ENCODE results near the gene COBL. TPM values are rescaled to one million over a fixed set of nuclear protein-coding genes. Genes with fewer than 3 reads are reported as not detected.

Gene COBL
- total and polyA plus RNA-seq, 2 of the 4 experiments (the other 2 are of a cell fraction): under 0.01 TPM; not detected in 1

DNA sequence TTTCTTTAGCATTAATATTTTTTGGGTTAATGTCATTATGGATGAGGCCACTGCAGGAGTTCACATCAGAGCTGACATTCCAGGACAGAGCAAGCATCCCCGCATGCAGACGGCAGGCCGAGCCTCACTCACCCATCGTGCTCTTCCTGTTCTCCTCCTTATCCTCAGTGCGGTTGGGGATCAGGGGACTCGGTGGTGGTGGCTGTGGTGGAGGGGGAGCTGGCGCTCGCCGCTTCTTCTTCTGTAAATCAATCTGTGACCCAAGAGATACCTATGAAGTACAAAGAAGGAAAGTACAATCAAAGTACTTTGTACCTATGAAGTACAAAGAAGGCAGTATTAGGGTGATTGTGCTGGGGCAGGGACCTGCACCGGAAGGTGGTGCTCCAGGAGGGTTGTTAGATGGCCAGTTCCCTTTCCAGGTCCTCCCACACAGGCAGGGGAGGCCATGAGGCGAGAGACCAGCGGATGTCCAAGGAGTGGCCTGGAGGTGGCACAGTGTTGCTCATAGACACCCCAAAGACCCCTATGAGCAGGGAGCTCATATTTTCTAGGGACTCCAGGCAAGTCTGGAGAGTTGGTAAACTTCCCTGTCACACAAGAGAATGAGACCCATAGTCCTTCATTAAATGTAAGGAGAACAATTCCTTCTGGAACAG is 231.4 kb downstream of the COBL start:
- ATAC-seq (ENCODE audit: low read depth): no peak
- H4K5ac ChIP-seq (ENCODE audit: low read depth, low read length): no peak overlapping the region
- no peak overlapping the region for H2BK20ac ChIP-seq (ENCODE audit: low read depth, low read length)
- no peak overlapping the region for H4K8ac ChIP-seq (ENCODE audit: low read depth in 2 of 2, low read length in 2 of 2)
- H3K4me2 ChIP-seq (ENCODE audit: low read depth, low read length): no peak overlapping the region
- no peak overlapping the region for H3K23ac ChIP-seq (ENCODE audit: low read depth, low read length)
- peaks cover 14% of the 10 kb centered on the region for H3K27me3 ChIP-seq (ENCODE audit: control insufficient read depth, insufficient read depth, low read length)
- H3K79me1 ChIP-seq (ENCODE audit: low read depth in 1 of 2, low read length in 2 of 2): no peaks in the 10 kb centered on the region
- H2BK15ac ChIP-seq (ENCODE audit: low read depth, low read length): no peak overlapping the region
- no peak for TF ChIP-seq POLR2A (IDR thresholded peaks at IDR 0.05; ENCODE audit: low read depth, low read length)
- no peak for TF ChIP-seq MXI1 (IDR thresholded peaks at IDR 0.05; ENCODE audit: borderline replicate concordance, low read depth, low read length)
- TF ChIP-seq SMC3 (IDR thresholded peaks at IDR 0.05; ENCODE audit: low read depth, low read length): no peak
- TF ChIP-seq MAZ (IDR thresholded peaks at IDR 0.05; ENCODE audit: borderline replicate concordance, low read depth, low read length): no peak
- TF ChIP-seq, protein P1, sequence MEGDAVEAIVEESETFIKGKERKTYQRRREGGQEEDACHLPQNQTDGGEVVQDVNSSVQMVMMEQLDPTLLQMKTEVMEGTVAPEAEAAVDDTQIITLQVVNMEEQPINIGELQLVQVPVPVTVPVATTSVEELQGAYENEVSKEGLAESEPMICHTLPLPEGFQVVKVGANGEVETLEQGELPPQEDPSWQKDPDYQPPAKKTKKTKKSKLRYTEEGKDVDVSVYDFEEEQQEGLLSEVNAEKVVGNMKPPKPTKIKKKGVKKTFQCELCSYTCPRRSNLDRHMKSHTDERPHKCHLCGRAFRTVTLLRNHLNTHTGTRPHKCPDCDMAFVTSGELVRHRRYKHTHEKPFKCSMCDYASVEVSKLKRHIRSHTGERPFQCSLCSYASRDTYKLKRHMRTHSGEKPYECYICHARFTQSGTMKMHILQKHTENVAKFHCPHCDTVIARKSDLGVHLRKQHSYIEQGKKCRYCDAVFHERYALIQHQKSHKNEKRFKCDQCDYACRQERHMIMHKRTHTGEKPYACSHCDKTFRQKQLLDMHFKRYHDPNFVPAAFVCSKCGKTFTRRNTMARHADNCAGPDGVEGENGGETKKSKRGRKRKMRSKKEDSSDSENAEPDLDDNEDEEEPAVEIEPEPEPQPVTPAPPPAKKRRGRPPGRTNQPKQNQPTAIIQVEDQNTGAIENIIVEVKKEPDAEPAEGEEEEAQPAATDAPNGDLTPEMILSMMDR (conservative IDR thresholded peaks at IDR 0.05; ENCODE audit: low read depth, low read length): no peak
- TF ChIP-seq CEBPB (IDR thresholded peaks at IDR 0.05; ENCODE audit: low read depth, low read length): no peak
- TF ChIP-seq, protein P2, sequence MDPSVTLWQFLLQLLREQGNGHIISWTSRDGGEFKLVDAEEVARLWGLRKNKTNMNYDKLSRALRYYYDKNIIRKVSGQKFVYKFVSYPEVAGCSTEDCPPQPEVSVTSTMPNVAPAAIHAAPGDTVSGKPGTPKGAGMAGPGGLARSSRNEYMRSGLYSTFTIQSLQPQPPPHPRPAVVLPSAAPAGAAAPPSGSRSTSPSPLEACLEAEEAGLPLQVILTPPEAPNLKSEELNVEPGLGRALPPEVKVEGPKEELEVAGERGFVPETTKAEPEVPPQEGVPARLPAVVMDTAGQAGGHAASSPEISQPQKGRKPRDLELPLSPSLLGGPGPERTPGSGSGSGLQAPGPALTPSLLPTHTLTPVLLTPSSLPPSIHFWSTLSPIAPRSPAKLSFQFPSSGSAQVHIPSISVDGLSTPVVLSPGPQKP (IDR thresholded peaks at IDR 0.05; ENCODE audit: borderline replicate concordance, low read depth, low read length): no peak
- no peak for TF ChIP-seq CHD1 (IDR thresholded peaks at IDR 0.05; ENCODE audit: low read depth, low read length)
- TF ChIP-seq RAD21 (IDR thresholded peaks at IDR 0.05; ENCODE audit: low read length): no peak
- TF ChIP-seq RCOR1 (IDR thresholded peaks at IDR 0.05; ENCODE audit: insufficient replicate concordance, low read length): no peak
- no peak for TF ChIP-seq NFE2L2 (IDR thresholded peaks at IDR 0.05; ENCODE audit: low read depth, low read length)
- no peak for TF ChIP-seq RFX5 (IDR thresholded peaks at IDR 0.05; ENCODE audit: low read depth, low read length)
- TF ChIP-seq MAFK (IDR thresholded peaks at IDR 0.05; ENCODE audit: low read depth, low read length): no peak
- no peak for TF ChIP-seq BHLHE40 (IDR thresholded peaks at IDR 0.05; ENCODE audit: low read depth, low read length)
- TF ChIP-seq, protein P3, sequence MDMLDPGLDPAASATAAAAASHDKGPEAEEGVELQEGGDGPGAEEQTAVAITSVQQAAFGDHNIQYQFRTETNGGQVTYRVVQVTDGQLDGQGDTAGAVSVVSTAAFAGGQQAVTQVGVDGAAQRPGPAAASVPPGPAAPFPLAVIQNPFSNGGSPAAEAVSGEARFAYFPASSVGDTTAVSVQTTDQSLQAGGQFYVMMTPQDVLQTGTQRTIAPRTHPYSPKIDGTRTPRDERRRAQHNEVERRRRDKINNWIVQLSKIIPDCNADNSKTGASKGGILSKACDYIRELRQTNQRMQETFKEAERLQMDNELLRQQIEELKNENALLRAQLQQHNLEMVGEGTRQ (IDR thresholded peaks at IDR 0.05; ENCODE audit: low read depth, low read length): no peak
- no peak for TF ChIP-seq FOS (IDR thresholded peaks at IDR 0.05; ENCODE audit: low read depth, low read length)
- ChIA-PET CTCF (no interaction called here), POLR2A (ENCODE audit: unreplicated experiment) (no interaction called here)
- H3K27ac ChIP-seq (ENCODE audit: insufficient read depth, low read length): no peak overlapping the region
- no CpG with 5 or more reads among the region's 12 CpGs for WGBS, 2 experiments (ENCODE audit: extremely low coverage in 2 of 2, insufficient read length in 1 of 2)
- no peak overlapping the region for H3K4me3 ChIP-seq (ENCODE audit: insufficient read depth, low read depth, low read length)
- DNase-seq: no peak
- intact Hi-C loops (cut with micrococcal nuclease): no loop called here
- dilution Hi-C loops (cut with HindIII; ENCODE audit: low sequenced_read_pairs, unreplicated experiment): no loop called here
- H3K9me3 ChIP-seq (ENCODE audit: control insufficient read depth, insufficient read depth, low read length): no peaks in the 10 kb centered on the region
- H2AK9ac ChIP-seq (replicated peaks; ENCODE audit: low read depth, low read length, poor library complexity): no peak overlapping the region
- no peak overlapping the region for H3K9ac ChIP-seq (ENCODE audit: low read depth, low read length)
- no TSS peak for BruUV-seq (replicated peaks)
- no peak overlapping the region for H2BK120ac ChIP-seq (ENCODE audit: low read depth, low read length)
- H2BK5ac ChIP-seq (ENCODE audit: low read depth, low read length, poor library complexity, severe bottlenecking): no peak overlapping the region
- no peak overlapping the region for H3K14ac ChIP-seq (replicated peaks; ENCODE audit: low read depth, low read length)
- no peaks in the 10 kb centered on the region for H3K9me1 ChIP-seq (ENCODE audit: insufficient read depth, low read length)
- in situ Hi-C loops (cut with MboI; ENCODE audit: low sequenced_read_pairs): no loop called here
- H3K36me3 ChIP-seq (ENCODE audit: control insufficient read depth, insufficient read depth, low read length): no peaks in the 10 kb centered on the region
- no peak overlapping the region for H2AK5ac ChIP-seq (ENCODE audit: low read depth, low read length)
- H3K56ac ChIP-seq (ENCODE audit: extremely low read depth, insufficient read depth, low read length): no peak overlapping the region
- H3K18ac ChIP-seq (ENCODE audit: low read depth, low read length): no peak overlapping the region
- no peak overlapping the region for H3K4ac ChIP-seq (ENCODE audit: low read depth, low read length)
- no peak overlapping the region for H2AFZ ChIP-seq (replicated peaks; ENCODE audit: low read length, poor library complexity)
- no peaks in the 10 kb centered on the region for H4K20me1 ChIP-seq (ENCODE audit: insufficient read depth, low read length)
- H4K91ac ChIP-seq (ENCODE audit: insufficient read depth, low read depth, low read length): no peak overlapping the region
- no peaks in the 10 kb centered on the region for H3K4me1 ChIP-seq (ENCODE audit: control insufficient read depth, insufficient read depth, low read length)

Measured in IMR-90 (cell line).